ENCODE data around the gene PLD3. TPM values are rescaled to one million over a fixed set of nuclear protein-coding genes. Genes with fewer than 3 reads are reported as not detected.

The PLD3 gene
- total RNA-seq, 3 donors from 2014 or later (not counting 1 experiment from before 2014, with no cell fraction given): 107 to 140 (median 109) TPM

DNA sequence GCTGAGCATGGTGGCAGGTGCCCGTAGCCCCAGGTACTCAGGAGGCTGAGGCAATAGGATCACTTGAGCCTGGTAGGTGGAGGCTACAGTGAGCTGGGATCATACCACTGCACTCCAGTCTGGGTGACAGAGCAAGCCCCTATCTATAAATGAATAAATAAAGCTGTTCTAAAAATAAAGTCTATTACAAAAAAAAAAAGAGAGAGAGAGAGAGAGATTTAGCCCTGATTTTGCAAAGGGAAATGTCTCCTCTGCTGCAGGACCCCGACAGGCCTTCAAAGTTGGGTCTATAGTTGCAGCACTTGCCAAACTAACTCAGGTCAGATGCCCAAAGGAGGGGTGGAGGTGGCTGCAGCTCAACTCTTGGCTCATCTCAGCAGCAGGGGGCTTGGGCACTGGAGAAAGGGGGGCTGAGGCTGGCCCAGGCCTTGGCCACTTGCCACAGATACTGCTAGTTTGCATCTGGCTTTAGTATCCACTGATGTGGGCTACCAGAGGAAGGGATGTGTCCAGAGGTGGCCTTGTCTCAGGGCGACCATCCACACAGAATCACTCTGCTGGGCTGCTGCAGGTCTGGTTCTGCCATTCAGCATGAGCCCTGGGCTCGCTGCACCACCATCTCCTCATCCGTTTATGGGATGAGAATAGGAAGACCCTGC, 32.6 kb upstream of the PLD3 start:
- Mint-ChIP-seq H3K4me1 (no peaks in the 10 kb centered on the region), H3K36me3 (no peaks in the 10 kb centered on the region), H3K27ac (no peak overlapping the region), H3K4me3 (no peak overlapping the region), H3K9me3 (no peaks in the 10 kb centered on the region), H3K27me3 (ENCODE audit: low read depth in 2 of 2) (no peaks in the 10 kb centered on the region)
- Histone ChIP-seq H3K9me3 (ENCODE audit: control insufficient read depth, insufficient read depth, low read length) (no peaks in the 10 kb centered on the region), H3K4me3 (ENCODE audit: low read length) (no peak overlapping the region), H3K27ac (ENCODE audit: low read length) (no peak overlapping the region), H3K4me1 (ENCODE audit: control insufficient read depth, insufficient read depth, low read length) (no peaks in the 10 kb centered on the region), H3K36me3 (ENCODE audit: control insufficient read depth, insufficient read depth, low read length) (peaks cover 2% of the 10 kb centered on the region), H3K27me3 (ENCODE audit: control insufficient read depth, insufficient read depth, low read length) (no peaks in the 10 kb centered on the region)
- WGBS (ENCODE audit: insufficient coverage): 89% methylated on average over 5 of the region's 5 CpGs
- no peak for ATAC-seq
- intact Hi-C loops (cut with micrococcal nuclease): no loop called here
- no peak for DNase-seq
- TF ChIP-seq, protein P1, sequence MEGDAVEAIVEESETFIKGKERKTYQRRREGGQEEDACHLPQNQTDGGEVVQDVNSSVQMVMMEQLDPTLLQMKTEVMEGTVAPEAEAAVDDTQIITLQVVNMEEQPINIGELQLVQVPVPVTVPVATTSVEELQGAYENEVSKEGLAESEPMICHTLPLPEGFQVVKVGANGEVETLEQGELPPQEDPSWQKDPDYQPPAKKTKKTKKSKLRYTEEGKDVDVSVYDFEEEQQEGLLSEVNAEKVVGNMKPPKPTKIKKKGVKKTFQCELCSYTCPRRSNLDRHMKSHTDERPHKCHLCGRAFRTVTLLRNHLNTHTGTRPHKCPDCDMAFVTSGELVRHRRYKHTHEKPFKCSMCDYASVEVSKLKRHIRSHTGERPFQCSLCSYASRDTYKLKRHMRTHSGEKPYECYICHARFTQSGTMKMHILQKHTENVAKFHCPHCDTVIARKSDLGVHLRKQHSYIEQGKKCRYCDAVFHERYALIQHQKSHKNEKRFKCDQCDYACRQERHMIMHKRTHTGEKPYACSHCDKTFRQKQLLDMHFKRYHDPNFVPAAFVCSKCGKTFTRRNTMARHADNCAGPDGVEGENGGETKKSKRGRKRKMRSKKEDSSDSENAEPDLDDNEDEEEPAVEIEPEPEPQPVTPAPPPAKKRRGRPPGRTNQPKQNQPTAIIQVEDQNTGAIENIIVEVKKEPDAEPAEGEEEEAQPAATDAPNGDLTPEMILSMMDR (IDR thresholded peaks at IDR 0.05): no peak

- peaks cover 16% of the 10 kb centered on the region for H3K36me3 ChIP-seq (ENCODE audit: control insufficient read depth, insufficient read depth, low read length)
- H3K4me3 ChIP-seq (ENCODE audit: low read length): no peak overlapping the region
- 95% methylated on average over 7 of the region's 7 CpGs for WGBS (ENCODE audit: insufficient coverage)
- TF ChIP-seq, protein P1 (IDR thresholded peaks at IDR 0.05): no peak
- no peaks in the 10 kb centered on the region for H3K27me3 Mint-ChIP-seq (ENCODE audit: low read depth in 2 of 2)
- H3K9me3 ChIP-seq (ENCODE audit: control insufficient read depth, insufficient read depth, low read length): no peaks in the 10 kb centered on the region
- intact Hi-C loops (cut with micrococcal nuclease): no loop called here
- no peak overlapping the region for H3K4me3 Mint-ChIP-seq
- no peaks in the 10 kb centered on the region for H3K27me3 ChIP-seq (ENCODE audit: control insufficient read depth, insufficient read depth, low read length)
- DNase-seq (no peak), ATAC-seq (no peak)
- H3K9me3 Mint-ChIP-seq: no peaks in the 10 kb centered on the region
- H3K4me1 ChIP-seq (ENCODE audit: control insufficient read depth, insufficient read depth, low read length): no peaks in the 10 kb centered on the region
- no peak overlapping the region for H3K27ac Mint-ChIP-seq
- H3K4me1 Mint-ChIP-seq: no peaks in the 10 kb centered on the region
- H3K27ac ChIP-seq (ENCODE audit: low read length): no peak overlapping the region
- H3K36me3 Mint-ChIP-seq: no peaks in the 10 kb centered on the region
Measured at GRCh38 chr19:40317338-40317737, 31.2 kb upstream of the PLD3 start.

GRCh38 chr19:40320558-40320935, 27.9 kb upstream of the PLD3 start:
- H3K4me1 Mint-ChIP-seq: no peaks in the 10 kb centered on the region
- intact Hi-C loops (cut with micrococcal nuclease): no loop called here
- H3K27me3 Mint-ChIP-seq (ENCODE audit: low read depth in 2 of 2): no peaks in the 10 kb centered on the region
- ATAC-seq (no peak), DNase-seq (no peak)
- TF ChIP-seq, protein P1 (IDR thresholded peaks at IDR 0.05): no peak
- H3K36me3 Mint-ChIP-seq: no peaks in the 10 kb centered on the region
- H3K9me3 ChIP-seq (ENCODE audit: control insufficient read depth, insufficient read depth, low read length): no peaks in the 10 kb centered on the region
- no peak overlapping the region for H3K4me3 ChIP-seq (ENCODE audit: low read length)
- no peak overlapping the region for H3K4me3 Mint-ChIP-seq
- no peaks in the 10 kb centered on the region for H3K4me1 ChIP-seq (ENCODE audit: control insufficient read depth, insufficient read depth, low read length)
- WGBS (ENCODE audit: insufficient coverage): 93% methylated on average over 7 of the region's 7 CpGs
- H3K27ac ChIP-seq (ENCODE audit: low read length): no peak overlapping the region
- H3K27ac Mint-ChIP-seq: no peak overlapping the region
- H3K27me3 ChIP-seq (ENCODE audit: control insufficient read depth, insufficient read depth, low read length): no peaks in the 10 kb centered on the region
- H3K9me3 Mint-ChIP-seq: no peaks in the 10 kb centered on the region
- peaks cover 43% of the 10 kb centered on the region for H3K36me3 ChIP-seq (ENCODE audit: control insufficient read depth, insufficient read depth, low read length)

DNA sequence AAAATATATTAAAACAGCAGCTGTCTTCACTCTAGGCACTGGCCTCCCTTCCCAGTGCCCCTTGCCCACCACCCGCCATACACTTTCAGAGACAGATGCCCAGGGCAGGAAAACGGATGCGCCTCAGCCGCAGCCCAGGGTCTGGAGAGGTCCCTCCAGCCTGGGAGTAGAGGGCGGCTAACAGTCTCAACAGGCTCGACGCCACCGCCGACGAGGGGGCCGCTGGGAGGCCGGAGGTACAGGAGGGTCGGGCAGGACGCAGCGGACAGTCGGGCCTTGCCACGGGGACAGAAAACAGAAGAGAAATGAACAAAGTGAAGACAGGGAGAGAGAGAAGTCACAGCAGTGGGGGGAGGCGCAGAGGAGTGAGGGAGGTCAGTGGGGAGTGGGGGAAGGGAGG, 27.4 kb upstream of the PLD3 start:
- H3K27me3 ChIP-seq (ENCODE audit: control insufficient read depth, insufficient read depth, low read length): no peaks in the 10 kb centered on the region
- H3K4me1 ChIP-seq (ENCODE audit: control insufficient read depth, insufficient read depth, low read length): no peaks in the 10 kb centered on the region
- Mint-ChIP-seq H3K36me3 (no peaks in the 10 kb centered on the region), H3K9me3 (no peaks in the 10 kb centered on the region), H3K27me3 (ENCODE audit: low read depth in 2 of 2) (no peaks in the 10 kb centered on the region), H3K4me1 (no peaks in the 10 kb centered on the region), H3K4me3 (no peak overlapping the region), H3K27ac (no peak overlapping the region)
- H3K4me3 ChIP-seq (ENCODE audit: low read length): no peak overlapping the region
- TF ChIP-seq, protein P1 (IDR thresholded peaks at IDR 0.05): no peak
- 95% methylated on average over 18 of the region's 18 CpGs for WGBS (ENCODE audit: insufficient coverage)
- H3K9me3 ChIP-seq (ENCODE audit: control insufficient read depth, insufficient read depth, low read length): no peaks in the 10 kb centered on the region
- H3K36me3 ChIP-seq (ENCODE audit: control insufficient read depth, insufficient read depth, low read length): peaks cover 48% of the 10 kb centered on the region
- ATAC-seq: no peak
- intact Hi-C loops (cut with micrococcal nuclease): no loop called here
- no peak for DNase-seq
- H3K27ac ChIP-seq (ENCODE audit: low read length): no peak overlapping the region

Data from natural killer cell (primary cell).